GM12891 (cell line): ENCODE data around the gene CHRM2.

ENCODE experiments used
- POLR2A ChIP-seq: IDR thresholded peaks from 2 replicates; pipeline ENCODE4 v1.6.1; 2011; ENCODE audit warnings: low read depth, low read length, control low read depth
- POLR2AphosphoS5 ChIP-seq: IDR thresholded peaks from 2 replicates; pipeline ENCODE4 v1.6.1; 2011; ENCODE audit warnings: low read depth, low read length, control low read depth
- TAF1 ChIP-seq: IDR thresholded peaks from 2 replicates; pipeline ENCODE4 v1.6.1; 2011; ENCODE audit warnings: low read depth, low read length, control low read depth

DNA sequence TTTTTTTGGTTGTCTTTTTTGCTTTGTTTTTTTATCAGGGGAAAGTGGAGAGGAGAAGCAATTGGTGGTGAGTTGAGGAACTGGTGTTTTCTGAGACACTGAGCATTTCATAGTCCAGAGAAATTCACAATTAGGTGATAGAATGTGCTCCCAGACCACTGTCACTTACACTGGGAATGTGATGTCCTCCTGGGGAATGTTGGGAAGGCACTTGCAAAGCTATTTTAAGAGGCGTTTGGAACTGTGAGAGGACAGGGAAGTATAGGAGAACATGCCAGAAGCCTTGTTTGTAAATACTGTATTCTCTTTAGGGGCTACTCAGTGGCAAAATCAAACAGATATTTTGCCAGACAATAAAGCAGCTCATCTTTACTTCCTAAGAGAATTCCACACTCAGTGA lies 16.0 kb downstream of the CHRM2 start:
- no peak for TF ChIP-seq TAF1
- TF ChIP-seq POLR2A, result no peak
- no peak for TF ChIP-seq POLR2AphosphoS5
